GM19099 (cell line): ENCODE data around the gene PBXIP1.

Experiments
- POLR2A ChIP-seq: IDR thresholded peaks from 3 replicates; pipeline ENCODE4 v1.6.1; 2011; ENCODE audit warnings: low read depth; ENCODE audit not compliant: insufficient read length; ENCODE audit errors: extremely low read depth

The PBXIP1 gene

DNA sequence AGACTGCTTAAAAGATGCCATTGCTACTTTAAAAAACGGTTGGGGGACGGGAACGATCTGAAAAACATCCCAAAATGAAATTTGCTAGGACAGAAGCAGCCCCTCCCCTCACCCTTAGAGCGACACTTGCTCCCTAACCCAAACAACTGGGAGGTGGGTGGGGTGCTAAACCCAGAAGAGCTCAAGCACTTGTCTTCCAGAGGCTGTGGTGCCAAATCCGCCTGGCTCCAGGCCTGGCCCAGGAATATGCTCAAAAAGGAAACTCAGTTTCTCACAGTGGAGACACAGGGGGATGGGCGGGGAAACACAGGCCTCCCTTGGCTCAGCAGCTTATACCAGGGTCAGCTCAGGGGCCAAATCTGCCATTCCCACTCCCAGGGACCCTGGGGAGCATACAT is 644 bp upstream of the PBXIP1 start:
- TF ChIP-seq POLR2A, result no peak

DNA sequence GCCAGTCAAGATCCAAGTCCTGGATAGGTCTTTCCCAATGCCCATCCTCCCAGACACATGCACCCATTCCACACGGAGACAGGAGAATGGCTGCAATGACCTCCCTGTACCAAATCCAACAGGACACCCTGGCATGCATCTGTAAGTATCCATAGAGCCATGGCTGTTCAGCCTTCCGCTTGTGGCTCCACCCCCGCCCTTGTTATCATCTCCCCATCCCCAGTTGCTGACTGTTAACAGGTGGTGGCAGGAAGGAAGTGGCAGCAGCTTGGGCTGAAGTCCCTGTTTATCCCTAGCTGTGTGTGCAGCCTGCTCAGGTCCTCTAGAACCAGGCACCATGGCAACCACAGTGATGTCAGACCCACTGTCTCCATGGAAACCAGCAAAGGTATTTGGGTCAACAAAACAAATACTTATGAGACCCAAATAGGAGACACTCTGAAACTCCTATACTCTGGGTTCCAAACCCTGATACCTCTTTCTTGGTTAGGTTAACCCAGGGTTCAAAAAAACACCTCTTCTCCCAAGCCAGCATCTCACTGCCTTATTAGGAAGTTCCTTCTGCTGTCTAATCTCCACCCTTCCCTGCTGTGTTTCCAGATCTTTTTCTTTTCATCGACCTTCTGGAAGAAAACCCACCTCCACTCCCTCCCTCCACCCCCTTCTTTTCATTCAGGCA is 721 bp downstream of the PBXIP1 start:
- TF ChIP-seq POLR2A, result no peak

DNA sequence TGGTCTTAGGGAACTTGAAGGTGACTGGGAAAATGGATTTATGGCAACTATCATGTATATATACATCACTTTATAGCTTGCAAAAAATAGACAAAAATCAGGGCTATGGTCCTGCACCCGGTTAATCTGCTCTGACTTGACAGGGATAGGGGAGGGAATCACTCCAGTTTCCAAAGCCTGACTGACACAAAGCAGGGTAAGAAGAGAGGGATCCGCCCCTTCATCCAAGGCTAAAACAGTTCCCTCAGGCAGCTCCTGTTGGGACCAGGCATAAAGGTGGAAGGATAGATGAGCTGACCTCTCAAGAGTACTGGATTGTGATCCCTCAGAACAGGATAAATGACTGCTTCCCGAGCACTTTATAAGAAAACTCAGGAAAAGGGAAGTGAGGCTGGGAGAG is 1.4 kb downstream of the PBXIP1 start:
- no peak for TF ChIP-seq POLR2A

GRCh38 chr1:154953611-154954038 is 2.3 kb downstream of the PBXIP1 start:
- no peak for TF ChIP-seq POLR2A

DNA sequence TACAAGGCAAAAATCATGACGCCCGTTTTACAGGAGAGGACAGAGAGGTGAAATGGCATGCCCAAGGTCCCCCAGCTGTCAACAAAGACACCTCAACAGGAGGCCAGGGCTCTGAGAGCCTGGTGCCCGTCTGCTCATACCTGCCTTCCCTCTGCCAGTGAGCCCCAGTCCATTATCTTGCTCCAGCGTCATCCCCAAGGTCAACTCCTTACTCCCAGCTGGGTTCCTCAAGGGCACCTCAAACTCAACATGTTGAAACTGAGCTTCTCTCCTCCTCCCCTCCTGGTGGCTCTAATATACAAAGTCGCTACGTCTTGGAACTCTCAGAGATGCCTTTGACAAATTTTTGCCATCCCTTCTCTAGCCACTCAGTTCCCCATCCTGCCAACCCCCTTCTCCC is 3.2 kb downstream of the PBXIP1 start:
- TF ChIP-seq POLR2A, result no peak

DNA sequence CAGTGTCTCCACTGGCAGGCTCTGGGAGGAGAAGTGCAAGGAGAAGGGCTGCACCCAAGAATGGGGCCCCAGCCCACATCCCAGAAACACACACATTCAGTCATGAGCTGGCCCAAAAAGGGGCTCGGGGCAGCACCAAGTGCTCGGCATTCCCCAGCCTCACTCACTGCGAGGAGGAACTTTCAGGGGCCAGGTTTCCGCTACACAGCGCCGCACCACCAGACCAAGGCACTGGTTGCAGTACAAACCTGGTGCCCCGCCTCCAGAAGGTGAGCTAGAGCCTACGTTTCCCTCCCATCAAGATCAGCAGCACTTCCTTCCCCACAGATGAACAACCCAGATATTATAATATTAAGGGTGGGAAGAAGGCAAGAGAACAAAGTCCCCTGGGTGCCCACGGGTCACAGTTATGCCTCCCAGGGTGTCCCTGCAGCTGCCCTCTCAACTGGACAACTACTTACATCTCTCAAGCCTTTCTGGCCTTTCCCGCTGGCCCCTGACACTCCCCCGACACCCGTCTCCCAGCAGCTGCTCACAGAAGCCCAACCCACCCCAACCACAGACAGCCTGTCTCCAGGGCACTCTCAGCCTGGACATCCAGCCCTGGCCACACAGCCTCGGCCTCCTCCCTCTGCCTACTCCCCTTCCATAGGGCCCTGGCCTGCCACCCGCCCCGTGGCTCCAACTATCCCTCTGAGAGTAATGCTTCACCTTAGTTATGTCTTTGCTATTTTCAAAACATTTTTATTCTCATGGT is 3.8 kb downstream of the PBXIP1 start:
- no peak for TF ChIP-seq POLR2A

DNA sequence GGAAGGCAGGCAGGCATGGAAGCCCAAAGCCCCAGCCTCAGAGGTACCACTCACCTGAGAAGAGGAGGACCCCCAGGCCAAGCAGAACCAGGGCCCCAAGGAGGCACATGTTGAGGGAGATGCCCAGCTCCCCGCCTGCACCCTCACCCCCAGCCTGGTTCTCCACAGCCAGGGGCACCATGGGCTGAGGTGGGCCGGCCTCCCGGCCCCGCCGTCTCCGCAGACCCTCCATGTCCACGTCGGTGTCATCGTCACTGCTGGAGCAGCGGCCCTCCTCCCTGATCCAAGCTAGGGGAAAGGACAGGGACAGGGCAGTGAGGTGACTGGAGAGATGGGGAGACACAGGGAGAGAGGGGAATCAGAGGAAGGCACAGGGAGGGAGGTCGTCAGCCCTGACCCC is 7.8 kb downstream of the PBXIP1 start:
- TF ChIP-seq POLR2A, result no peak

DNA sequence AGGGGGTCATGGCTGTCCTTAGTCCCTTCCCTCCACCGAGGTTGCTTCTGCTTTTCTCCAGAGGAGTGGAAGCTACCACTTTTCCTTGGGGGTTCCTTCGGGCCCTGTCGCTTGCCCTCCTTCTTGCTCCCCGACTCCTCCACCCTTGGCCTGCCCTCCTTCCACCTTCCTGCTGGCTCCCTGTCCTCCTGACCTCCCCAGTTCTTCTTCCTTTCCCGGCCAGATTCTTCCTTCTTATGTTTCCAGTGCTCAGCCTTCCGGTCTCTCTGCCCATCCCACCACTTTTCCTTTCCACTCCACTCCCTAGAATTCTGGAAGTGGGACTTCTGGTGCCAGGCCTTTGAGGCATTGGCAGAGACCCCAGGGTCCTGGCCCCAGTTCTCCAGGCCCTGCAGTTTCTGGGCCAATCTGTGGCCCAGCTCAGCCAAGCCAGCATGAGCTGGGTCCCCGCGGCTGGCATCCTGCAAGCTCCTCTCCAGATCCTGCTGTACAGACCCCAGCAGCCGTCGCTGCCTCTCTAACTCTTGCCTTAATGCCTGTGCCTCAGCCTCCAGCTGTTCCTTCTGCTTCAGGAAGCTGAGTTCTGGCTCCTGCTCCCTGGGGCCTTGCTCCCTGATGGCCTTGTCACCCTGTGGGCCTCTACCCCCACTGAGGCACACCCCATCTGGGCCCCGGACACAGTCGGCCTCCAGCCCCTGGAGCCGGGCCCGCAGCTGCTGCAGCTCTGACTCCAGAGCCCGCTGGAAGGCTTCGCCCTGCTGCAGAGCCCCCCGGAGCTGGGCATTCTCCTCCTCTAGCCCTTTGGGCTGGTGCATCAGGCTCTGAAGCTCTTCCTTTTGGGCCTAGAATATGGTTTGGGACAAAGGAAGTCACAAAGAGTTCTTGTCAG is 9.7 kb downstream of the PBXIP1 start:
- no peak for TF ChIP-seq POLR2A

DNA sequence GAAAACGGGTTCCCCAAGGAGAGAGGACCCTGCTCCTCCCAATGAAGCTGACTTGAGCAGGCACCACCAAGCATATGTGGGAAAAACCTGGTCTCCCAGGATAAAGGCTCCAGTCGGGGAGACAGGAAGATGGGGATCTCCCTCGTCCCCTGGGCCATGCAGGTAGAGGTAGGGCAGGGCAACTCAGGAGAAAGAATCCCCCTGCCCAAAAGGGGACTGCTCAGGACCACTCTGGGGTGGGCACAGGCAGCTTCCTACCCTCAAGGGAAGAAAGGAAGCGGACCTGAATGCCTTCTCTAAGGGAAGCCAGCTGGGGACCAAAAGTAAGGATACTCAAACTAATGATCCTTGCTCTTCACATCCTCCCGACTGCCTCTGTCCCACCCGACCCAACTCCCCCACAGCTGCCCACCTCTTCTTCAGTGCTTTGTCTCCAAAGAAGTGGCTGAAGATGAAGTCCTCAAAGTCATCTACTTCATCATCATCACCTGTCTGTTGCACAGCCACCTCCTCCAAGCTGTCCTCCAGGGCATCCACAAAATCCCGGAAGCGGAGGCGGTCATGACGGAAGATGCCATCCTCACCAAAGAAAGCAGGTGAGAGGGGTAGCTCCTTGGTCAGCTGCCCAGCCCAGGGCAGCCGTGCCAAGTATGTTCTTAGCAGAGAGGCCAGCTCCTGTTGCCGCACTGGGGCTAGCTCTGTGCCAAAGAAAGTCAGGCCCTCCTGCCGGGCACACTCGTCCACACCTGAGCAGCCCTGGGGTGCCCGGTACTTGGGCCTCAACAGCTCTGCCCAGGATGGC is 10.5 kb downstream of the PBXIP1 start:
- TF ChIP-seq POLR2A, result no peak

DNA sequence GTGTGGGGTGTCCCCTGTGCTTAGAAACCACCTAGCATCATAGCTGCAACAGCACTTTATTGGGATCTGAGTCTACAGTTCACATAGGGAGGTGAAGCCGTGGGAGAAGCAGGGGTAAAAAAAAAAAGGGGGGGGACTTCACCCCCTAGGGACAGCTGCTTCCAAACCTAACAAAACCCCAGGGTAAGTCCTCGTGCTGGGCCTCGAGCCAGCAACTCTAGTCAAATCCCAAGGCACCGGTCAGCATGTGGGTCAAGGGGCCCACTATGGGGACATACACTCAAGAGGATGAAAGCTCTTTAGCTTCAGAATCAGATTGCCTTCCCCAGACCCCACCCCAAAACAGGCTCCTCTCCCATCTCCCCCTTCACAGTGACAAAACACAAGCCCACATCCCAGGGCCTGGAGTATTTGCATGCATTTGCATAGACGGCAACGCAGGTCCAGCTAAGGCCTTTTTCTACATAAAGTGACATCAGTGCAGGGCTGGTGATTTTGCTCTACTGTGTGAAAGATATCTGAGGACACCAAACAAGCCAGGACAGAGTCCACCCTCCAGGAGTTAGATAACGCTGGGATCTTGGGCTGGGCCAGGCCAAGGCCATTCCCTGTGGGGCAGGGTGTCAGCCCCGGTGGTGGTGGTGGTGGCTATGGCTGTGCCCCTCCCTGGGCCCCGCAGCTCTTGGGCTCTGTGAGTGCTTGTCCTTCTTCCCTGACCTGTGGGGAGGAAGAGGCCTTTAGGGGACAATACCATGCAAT is 11.3 kb downstream of the PBXIP1 start:
- TF ChIP-seq POLR2A, result no peak

- no peak for TF ChIP-seq POLR2A
These were observed 12.1 kb downstream of the PBXIP1 start for GRCh38 chr1:154943649-154944400.

DNA sequence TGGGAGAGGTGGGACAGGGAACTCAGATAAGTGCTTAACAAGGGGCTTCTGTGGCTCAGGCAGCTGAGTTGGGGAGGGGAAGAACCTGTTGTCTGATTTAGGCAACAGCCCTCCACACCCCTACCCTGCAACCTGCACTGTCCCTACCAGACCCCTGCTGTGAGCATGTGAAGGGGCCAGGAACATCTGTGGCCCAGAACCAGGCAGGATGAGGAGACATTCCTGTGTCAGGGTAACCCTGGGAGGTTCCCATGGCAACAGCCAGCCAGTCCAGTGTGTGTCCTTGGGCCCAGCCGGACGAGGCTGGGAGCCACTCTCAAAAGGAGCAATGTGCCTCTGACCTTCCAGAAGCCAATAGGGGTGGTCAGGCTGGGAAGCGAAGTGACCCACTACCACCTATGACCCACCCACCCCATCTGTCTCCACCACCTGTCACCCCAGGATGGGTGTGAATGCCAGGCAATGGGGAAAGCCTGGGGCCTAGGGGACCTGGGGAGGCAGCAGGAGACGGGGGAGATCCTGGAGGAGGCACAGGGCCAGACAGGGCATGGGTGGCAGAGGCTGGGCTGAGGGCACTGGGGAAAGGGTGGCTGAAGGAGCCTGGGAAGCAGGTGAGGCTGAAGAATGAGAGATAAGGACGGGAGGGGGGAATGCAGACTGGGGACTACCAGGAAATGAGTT is 14.4 kb downstream of the PBXIP1 start:
- TF ChIP-seq POLR2A, result no peak

- TF ChIP-seq POLR2A, result no peak
These were observed 15.2 kb downstream of the PBXIP1 start for GRCh38 chr1:154940651-154941194.

GRCh38 chr1:154940213-154940560 is 15.7 kb downstream of the PBXIP1 start:
- no peak for TF ChIP-seq POLR2A
